Measurements from ENCODE around the gene USP35. TPM values are rescaled to one million over a fixed set of nuclear protein-coding genes. Genes with fewer than 3 reads are reported as not detected.

The USP35 gene
- total RNA-seq, 1 donor from 2014 or later, result 11.8 TPM

- Histone ChIP-seq H3K9me3 (no peaks in the 10 kb centered on the region), H3K27ac (no peak overlapping the region), H3K27me3 (no peaks in the 10 kb centered on the region), H3K4me1 (peaks cover 28% of the 10 kb centered on the region), H3K36me3 (no peaks in the 10 kb centered on the region), H3K4me3 (no peak overlapping the region)
- intact Hi-C loops (cut with DNase I), result no loop called here
- TF ChIP-seq POLR2A (IDR thresholded peaks at IDR 0.05) (no peak), CTCF (IDR thresholded peaks at IDR 0.05) (no peak), POLR2AphosphoS5 (IDR thresholded peaks at IDR 0.05; ENCODE audit: insufficient read depth in 1 of 2, low read depth in 1 of 2) (no peak)
- DNase-seq (ENCODE audit: extremely low spot score in 2 of 2), result no peak
These were observed 73.5 kb downstream of the USP35 start for GRCh38 chr11:78262238-78262637.

DNA sequence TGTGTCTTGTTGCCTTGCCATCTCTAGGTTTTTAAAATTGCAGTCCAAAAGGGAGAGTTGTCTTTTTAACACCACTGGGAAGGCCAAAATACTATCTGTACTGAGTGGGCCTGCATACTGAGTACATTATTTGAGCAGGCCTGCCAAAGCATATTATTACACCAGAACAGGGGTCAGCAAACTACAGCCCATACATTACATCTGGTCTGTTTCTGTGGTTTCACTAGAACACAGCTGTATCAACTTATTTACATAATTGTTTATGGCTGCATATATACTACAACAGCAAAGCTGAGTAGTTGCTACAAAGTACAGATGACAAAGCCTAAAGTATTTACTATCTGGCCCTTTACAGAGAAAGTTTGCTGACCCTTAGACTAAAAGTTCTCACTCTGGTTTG, 74.0 kb downstream of the USP35 start:
- no peak overlapping the region for H3K27ac ChIP-seq

More for the DNA sequence above, 74.0 kb downstream of the USP35 start:
- Histone ChIP-seq H3K27me3 (no peaks in the 10 kb centered on the region), H3K4me3 (no peak overlapping the region), H3K36me3 (no peaks in the 10 kb centered on the region), H3K4me1 (peaks cover 23% of the 10 kb centered on the region), H3K9me3 (no peaks in the 10 kb centered on the region)
- no peak for DNase-seq (ENCODE audit: extremely low spot score in 2 of 2)
- TF ChIP-seq CTCF (IDR thresholded peaks at IDR 0.05) (no peak), POLR2AphosphoS5 (IDR thresholded peaks at IDR 0.05; ENCODE audit: insufficient read depth in 1 of 2, low read depth in 1 of 2) (no peak), POLR2A (IDR thresholded peaks at IDR 0.05) (no peak)
- intact Hi-C loops (cut with DNase I), result no loop called here

Other genes with a start within 250 kb of the USP35 start
- 41.0 TPM for gene INTS4, start 194.3 kb upstream of the USP35 start, total RNA-seq
- gene KCTD14, start 165.6 kb upstream of the USP35 start, total RNA-seq, result 2.9 TPM
- not detected for gene THRSP, start 125.1 kb upstream of the USP35 start, total RNA-seq
- gene NDUFC2, start 109.1 kb upstream of the USP35 start, total RNA-seq, result 106 TPM
- gene ALG8, start 49.3 kb upstream of the USP35 start, total RNA-seq, result 20.9 TPM
- gene KCTD21, start 293 bp upstream of the USP35 start, total RNA-seq, result 8.6 TPM
- gene GAB2, start 228.9 kb downstream of the USP35 start, total RNA-seq, result 24.6 TPM